Lower leg skin (tissue), 3 donors: ENCODE results near the gene EPHA3.

Source experiments
- POLR2A ChIP-seq, 2 donors: fragments of 450-650 bp; IDR thresholded peaks; one replicate each; pipeline ENCODE4 v1.6.1; 2016 to 2017; ENCODE audit warnings: antibody characterized with exemption in 2 of 2, mild to moderate bottlenecking in 1 of 2, moderate library complexity in 1 of 2
- TF ChIP-seq, protein P1 (sequence below), 3 donors: fragments of 450-650 bp; IDR thresholded peaks; one replicate each; pipeline ENCODE4 v1.5.1; 2016; ENCODE audit warnings: antibody characterized with exemption in 3 of 3, mild to moderate bottlenecking in 3 of 3, moderate library complexity in 2 of 3

GRCh38 chr3:89353465-89353864, 246.0 kb downstream of the EPHA3 start:
- TF ChIP-seq, protein P1, sequence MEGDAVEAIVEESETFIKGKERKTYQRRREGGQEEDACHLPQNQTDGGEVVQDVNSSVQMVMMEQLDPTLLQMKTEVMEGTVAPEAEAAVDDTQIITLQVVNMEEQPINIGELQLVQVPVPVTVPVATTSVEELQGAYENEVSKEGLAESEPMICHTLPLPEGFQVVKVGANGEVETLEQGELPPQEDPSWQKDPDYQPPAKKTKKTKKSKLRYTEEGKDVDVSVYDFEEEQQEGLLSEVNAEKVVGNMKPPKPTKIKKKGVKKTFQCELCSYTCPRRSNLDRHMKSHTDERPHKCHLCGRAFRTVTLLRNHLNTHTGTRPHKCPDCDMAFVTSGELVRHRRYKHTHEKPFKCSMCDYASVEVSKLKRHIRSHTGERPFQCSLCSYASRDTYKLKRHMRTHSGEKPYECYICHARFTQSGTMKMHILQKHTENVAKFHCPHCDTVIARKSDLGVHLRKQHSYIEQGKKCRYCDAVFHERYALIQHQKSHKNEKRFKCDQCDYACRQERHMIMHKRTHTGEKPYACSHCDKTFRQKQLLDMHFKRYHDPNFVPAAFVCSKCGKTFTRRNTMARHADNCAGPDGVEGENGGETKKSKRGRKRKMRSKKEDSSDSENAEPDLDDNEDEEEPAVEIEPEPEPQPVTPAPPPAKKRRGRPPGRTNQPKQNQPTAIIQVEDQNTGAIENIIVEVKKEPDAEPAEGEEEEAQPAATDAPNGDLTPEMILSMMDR (IDR thresholded peaks at IDR 0.05) = no peak
- TF ChIP-seq POLR2A (IDR thresholded peaks at IDR 0.05) = no peak
